Loucy (cell line): Measurements from ENCODE around the gene MYO7B.

Experiments
- H2AFZ ChIP-seq: fragments of 200-600 bp; sonication (generic); 2 replicates; pipeline ENCODE4 v1.6.0; 2016; ENCODE audit warnings: antibody characterized with exemption, mild to moderate bottlenecking, low read length, moderate library complexity
- H3F3A ChIP-seq: fragments of 200-600 bp; 2 replicates; pipeline ENCODE4 v1.6.0; 2016; ENCODE audit warnings: antibody characterized with exemption, low read depth, mild to moderate bottlenecking
- H3K27me3 ChIP-seq: fragments of 200-600 bp; sonication (generic); 2 replicates; pipeline ENCODE4 v1.6.1; 2014; ENCODE audit warnings: low read length, mild to moderate bottlenecking; ENCODE audit not compliant: insufficient read depth, poor library complexity, severe bottlenecking
- H3K36me3 ChIP-seq: fragments of 200-600 bp; sonication (generic); 2 replicates; pipeline ENCODE4 v1.6.1; 2016; ENCODE audit warnings: low read length; ENCODE audit not compliant: insufficient read depth
- H3K4me1 ChIP-seq: fragments of 200-600 bp; sonication (generic); 2 replicates; pipeline ENCODE4 v1.5.1; 2014; ENCODE audit warnings: low read length, mild to moderate bottlenecking; ENCODE audit not compliant: insufficient read depth, poor library complexity, severe bottlenecking
- H3K4me2 ChIP-seq: fragments of 200-600 bp; sonication (generic); 2 replicates; pipeline ENCODE4 v1.6.0; 2014; ENCODE audit warnings: antibody characterized with exemption, low read length, low read depth, mild to moderate bottlenecking; ENCODE audit not compliant: poor library complexity, severe bottlenecking
- H3K4me3 ChIP-seq: fragments of 200-600 bp; sonication (generic); 2 replicates; pipeline ENCODE4 v1.5.1; 2014; ENCODE audit warnings: low read length, mild to moderate bottlenecking, mixed read lengths; ENCODE audit not compliant: poor library complexity, severe bottlenecking
- H3K79me2 ChIP-seq: fragments of 200-600 bp; sonication (generic); 2 replicates; pipeline ENCODE4 v1.6.1; 2014; ENCODE audit warnings: low read length; ENCODE audit not compliant: insufficient read depth
- H3K9ac ChIP-seq: fragments of 200-600 bp; sonication (generic); 2 replicates; pipeline ENCODE4 v1.6.0; 2014; ENCODE audit warnings: mild to moderate bottlenecking, low read depth, low read length, moderate library complexity; ENCODE audit not compliant: poor library complexity, severe bottlenecking
- H3K9me2 ChIP-seq: fragments of 200-600 bp; sonication (generic); replicated peaks from 2 replicates; pipeline ENCODE4 v1.6.1; 2016; ENCODE audit warnings: low read depth, low read length, mixed read lengths
- H3K9me3 ChIP-seq: fragments of 200-600 bp; sonication (generic); 2 replicates; pipeline ENCODE4 v1.6.1; 2014; ENCODE audit warnings: mild to moderate bottlenecking, antibody characterized with exemption, low read length, low read depth; ENCODE audit not compliant: insufficient read depth
- H4K20me1 ChIP-seq: fragments of 200-600 bp; sonication (generic); 2 replicates; pipeline ENCODE4 v1.6.0; 2014; ENCODE audit warnings: antibody characterized with exemption, low read length, mild to moderate bottlenecking; ENCODE audit not compliant: insufficient read depth, poor library complexity, severe bottlenecking
- CTCF ChIP-seq: fragments of 200-600 bp; sonication (generic); conservative IDR thresholded peaks from 2 replicates; pipeline ENCODE4 v1.5.1; 2014; ENCODE audit warnings: mild to moderate bottlenecking, antibody characterized with exemption, low read length
- EZH2phosphoT487 ChIP-seq: fragments of 200-600 bp; IDR thresholded peaks from 2 replicates; pipeline ENCODE4 v1.6.1; 2018; ENCODE audit warnings: antibody characterized with exemption, mild to moderate bottlenecking, moderate library complexity, borderline replicate concordance

Gene MYO7B

GRCh38 chr2:127672341-127673224 is 137.1 kb downstream of the MYO7B start:
- TF ChIP-seq EZH2phosphoT487 (no peak), CTCF (no peak)
- Histone ChIP-seq H3K27me3 (no peaks in the 10 kb centered on the region), H4K20me1 (no peaks in the 10 kb centered on the region), H3K4me1 (no peaks in the 10 kb centered on the region), H3K9me2 (no peaks in the 10 kb centered on the region), H3K4me2 (no peak overlapping the region), H3K9me3 (no peaks in the 10 kb centered on the region), H3K4me3 (no peak overlapping the region), H3K36me3 (no peaks in the 10 kb centered on the region), H3F3A (no peaks in the 10 kb centered on the region), H3K79me2 (no peaks in the 10 kb centered on the region), H2AFZ (no peak overlapping the region), H3K9ac (no peak overlapping the region)

GRCh38 chr2:127673291-127674069 is 138.0 kb downstream of the MYO7B start:
- Histone ChIP-seq H2AFZ (no peak overlapping the region), H3K4me2 (no peak overlapping the region), H3K36me3 (no peaks in the 10 kb centered on the region), H3K9me2 (no peaks in the 10 kb centered on the region), H3K9ac (no peak overlapping the region), H3K27me3 (no peaks in the 10 kb centered on the region), H3K4me3 (no peak overlapping the region), H3K4me1 (no peaks in the 10 kb centered on the region), H3K79me2 (no peaks in the 10 kb centered on the region), H4K20me1 (no peaks in the 10 kb centered on the region), H3K9me3 (no peaks in the 10 kb centered on the region), H3F3A (no peaks in the 10 kb centered on the region)
- no peak for TF ChIP-seq CTCF
- TF ChIP-seq EZH2phosphoT487 = no peak

- Histone ChIP-seq H3K79me2 (no peaks in the 10 kb centered on the region), H3K9ac (no peak overlapping the region), H4K20me1 (no peaks in the 10 kb centered on the region), H3K4me3 (no peak overlapping the region), H3K4me2 (no peak overlapping the region), H3K27me3 (no peaks in the 10 kb centered on the region), H3F3A (no peaks in the 10 kb centered on the region), H3K9me2 (no peaks in the 10 kb centered on the region), H3K9me3 (no peaks in the 10 kb centered on the region), H3K4me1 (no peaks in the 10 kb centered on the region), H2AFZ (no peak overlapping the region), H3K36me3 (no peaks in the 10 kb centered on the region)
- TF ChIP-seq CTCF (no peak), EZH2phosphoT487 (no peak)
Observed at GRCh38 chr2:127674241-127675209, 139.0 kb downstream of the MYO7B start.
